ENCODE measurements around the gene DERL3.

DERL3 gene

GRCh38 chr22:23838681-23839468, at the start of gene DERL3:
TSS of gene DERL3 (minus strand) at chr22:23839006. CDS start at chr22:23838987, 19 bp downstream.
- Histone ChIP-seq H3K27me3 (ENCODE audit: low read depth, low read length) (no peaks in the 10 kb centered on the region), H3K4me2 (ENCODE audit: low read length) (peak within 1 kb of the TSS; percentile 72), H3K79me2 (ENCODE audit: low read length) (no peaks in the 10 kb centered on the region), H3K4me3 (ENCODE audit: low read length) (peak within 1 kb of the TSS; percentile 74), H4K20me1 (ENCODE audit: insufficient read depth, low read length) (0 out of 2 replicates have a peak, but pooled peaks cover 3% of the 10 kb centered on the region), H3K9me3 (ENCODE audit: insufficient read depth, low read length) (no peaks in the 10 kb centered on the region), H3K4me1 (ENCODE audit: low read length) (peaks cover 14% of the 10 kb centered on the region), H3K36me3 (replicated peaks; ENCODE audit: low read depth, low read length) (peaks cover 29% of the 10 kb centered on the region), H3K9ac (ENCODE audit: low read length) (peak within 1 kb of the TSS; percentile 44; the same call in 1 of the 2 replicates), H2AFZ (ENCODE audit: low read depth, low read length) (no peak within 1 kb of the TSS), H3K27ac (ENCODE audit: low read length) (no peak within 1 kb of the TSS)
- TF ChIP-seq CTCF (IDR thresholded peaks at IDR 0.05; ENCODE audit: low read depth, low read length) (no peak), EZH2phosphoT487 (IDR thresholded peaks at IDR 0.05; ENCODE audit: low read depth) (no peak)

GRCh38 chr22:23884140-23884539, 45.3 kb upstream of the DERL3 start:
- Histone ChIP-seq H4K20me1 (ENCODE audit: insufficient read depth, low read length) (no peaks in the 10 kb centered on the region), H3K9ac (ENCODE audit: low read length) (no peak overlapping the region), H3K4me2 (ENCODE audit: low read length) (no peak overlapping the region), H3K27ac (ENCODE audit: low read length) (no peak overlapping the region), H2AFZ (ENCODE audit: low read depth, low read length) (no peak overlapping the region), H3K4me1 (ENCODE audit: low read length) (no peaks in the 10 kb centered on the region), H3K9me3 (ENCODE audit: insufficient read depth, low read length) (no peaks in the 10 kb centered on the region), H3K36me3 (replicated peaks; ENCODE audit: low read depth, low read length) (no peaks in the 10 kb centered on the region), H3K79me2 (ENCODE audit: low read length) (no peaks in the 10 kb centered on the region), H3K27me3 (ENCODE audit: low read depth, low read length) (no peaks in the 10 kb centered on the region), H3K4me3 (ENCODE audit: low read length) (no peak overlapping the region)
- TF ChIP-seq EZH2phosphoT487 (IDR thresholded peaks at IDR 0.05; ENCODE audit: low read depth) (no peak), CTCF (IDR thresholded peaks at IDR 0.05; ENCODE audit: low read depth, low read length) (no peak)

- Histone ChIP-seq H3K4me3 (ENCODE audit: low read length) (no peak overlapping the region), H4K20me1 (ENCODE audit: insufficient read depth, low read length) (no peaks in the 10 kb centered on the region), H3K36me3 (replicated peaks; ENCODE audit: low read depth, low read length) (no peaks in the 10 kb centered on the region), H3K4me2 (ENCODE audit: low read length) (no peak overlapping the region), H3K9me3 (ENCODE audit: insufficient read depth, low read length) (no peaks in the 10 kb centered on the region), H3K27ac (ENCODE audit: low read length) (no peak overlapping the region), H3K79me2 (ENCODE audit: low read length) (no peaks in the 10 kb centered on the region), H2AFZ (ENCODE audit: low read depth, low read length) (no peak overlapping the region), H3K9ac (ENCODE audit: low read length) (no peak overlapping the region), H3K27me3 (ENCODE audit: low read depth, low read length) (no peaks in the 10 kb centered on the region), H3K4me1 (ENCODE audit: low read length) (no peaks in the 10 kb centered on the region)
- TF ChIP-seq EZH2phosphoT487 (IDR thresholded peaks at IDR 0.05; ENCODE audit: low read depth) (no peak), CTCF (IDR thresholded peaks at IDR 0.05; ENCODE audit: low read depth, low read length) (no peak)
Observed at GRCh38 chr22:23883658-23884057, 44.9 kb upstream of the DERL3 start.

- H4K20me1 ChIP-seq (ENCODE audit: insufficient read depth, low read length) = no peaks in the 10 kb centered on the region
Observed at GRCh38 chr22:23882370-23882769, 43.6 kb upstream of the DERL3 start.

More at GRCh38 chr22:23882370-23882769, 43.6 kb upstream of the DERL3 start:
- Histone ChIP-seq H3K27me3 (ENCODE audit: low read depth, low read length) (no peaks in the 10 kb centered on the region), H3K9ac (ENCODE audit: low read length) (no peak overlapping the region), H3K4me3 (ENCODE audit: low read length) (no peak overlapping the region), H3K79me2 (ENCODE audit: low read length) (no peaks in the 10 kb centered on the region), H3K4me2 (ENCODE audit: low read length) (no peak overlapping the region), H2AFZ (ENCODE audit: low read depth, low read length) (no peak overlapping the region), H3K9me3 (ENCODE audit: insufficient read depth, low read length) (no peaks in the 10 kb centered on the region), H3K36me3 (replicated peaks; ENCODE audit: low read depth, low read length) (peaks cover under 1% of the 10 kb centered on the region), H3K27ac (ENCODE audit: low read length) (no peak overlapping the region), H3K4me1 (ENCODE audit: low read length) (no peaks in the 10 kb centered on the region)
- TF ChIP-seq CTCF (IDR thresholded peaks at IDR 0.05; ENCODE audit: low read depth, low read length) (no peak), EZH2phosphoT487 (IDR thresholded peaks at IDR 0.05; ENCODE audit: low read depth) (no peak)
